ENCODE measurements around the gene MTHFD2L.

GRCh38 chr4:74125029-74125428 is 32.9 kb upstream of the MTHFD2L start:
- no peak for TF ChIP-seq CTCF (IDR thresholded peaks at IDR 0.05; ENCODE audit: insufficient read depth, low read depth, low read length)
- TF ChIP-seq EZH2 (IDR thresholded peaks at IDR 0.05; ENCODE audit: insufficient read depth, low read length), result no peak
